Skeletal muscle tissue (tissue), 4 donors: ENCODE data around the gene SYNGR4. TPM values are rescaled to one million over a fixed set of nuclear protein-coding genes. Genes with fewer than 3 reads are reported as not detected.

Experiments
- H3K27ac ChIP-seq: one replicate; pipeline ENCODE4 v1.7.0; 2013; ENCODE audit warnings: mild to moderate bottlenecking, low read depth, low read length, inconsistent platforms
- H3K27me3 ChIP-seq, 3 donors: one replicate each; pipeline ENCODE4 v1.7.0; 2013; ENCODE audit warnings: low read length in 3 of 3; ENCODE audit not compliant: control insufficient read depth in 3 of 3, insufficient read depth in 3 of 3
- H3K36me3 ChIP-seq, 3 donors: one replicate each; pipeline ENCODE4 v1.7.0; 2013; ENCODE audit warnings: low read length in 3 of 3; ENCODE audit not compliant: control insufficient read depth in 3 of 3, insufficient read depth in 3 of 3
- H3K4me1 ChIP-seq, 3 donors: one replicate each; pipeline ENCODE4 v1.7.0; 2013; ENCODE audit warnings: low read length in 3 of 3, mild to moderate bottlenecking in 3 of 3; ENCODE audit not compliant: control insufficient read depth in 3 of 3, insufficient read depth in 3 of 3
- H3K4me3 ChIP-seq, 3 donors: one replicate each; pipeline ENCODE4 v1.7.0; 2013; ENCODE audit warnings: low read length in 3 of 3
- H3K9ac ChIP-seq, 3 donors: one replicate each; pipeline ENCODE4 v1.7.0; 2013; ENCODE audit warnings: low read length in 3 of 3, mild to moderate bottlenecking in 3 of 3, moderate library complexity in 2 of 3, low read depth in 1 of 3
- H3K9me3 ChIP-seq, 3 donors: one replicate each; pipeline ENCODE4 v1.7.0; 2013; ENCODE audit warnings: low read length in 3 of 3; ENCODE audit not compliant: control insufficient read depth in 3 of 3
- total RNA-seq: library from RNA; depleted of rRNA; stranded (reverse); fragments of >200 nt; gene quantifications from one replicate; pipeline ENCODE4 v1.2.3, GENCODE V29; 2014
- donor health status: Osteomylitis.

SYNGR4 gene
- total RNA-seq, 1 donor from 2014 or later, result not detected

DNA sequence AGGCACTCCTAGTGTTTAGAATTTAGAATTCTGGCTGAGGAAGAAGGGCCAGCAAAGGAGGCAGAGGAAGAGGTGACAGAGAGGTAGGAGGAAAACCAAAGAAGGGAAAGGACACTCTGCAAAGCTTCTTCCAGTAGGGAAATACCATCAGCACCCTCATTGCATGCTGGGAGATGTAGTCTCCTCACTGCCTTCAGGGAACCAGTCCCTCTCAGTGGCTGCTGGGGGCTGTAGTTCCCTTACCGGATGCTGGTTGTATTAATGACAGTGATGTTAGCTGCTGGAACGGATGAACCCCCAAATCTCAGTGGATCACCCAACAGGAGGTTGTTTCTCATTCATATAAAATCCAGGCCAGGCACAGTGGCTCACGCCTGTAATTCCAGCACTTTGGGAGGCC lies 39.4 kb downstream of the SYNGR4 start:
- Histone ChIP-seq H3K9ac (no peak overlapping the region), H3K4me3 (no peak overlapping the region), H3K27ac (no peak overlapping the region), H3K27me3 (peaks cover 9 to 11% (median 10%) of the 10 kb centered on the region in 3 donors), H3K4me1 (peaks cover 0 to 2% (median 0%) of the 10 kb centered on the region in 3 donors), H3K36me3 (no peaks in the 10 kb centered on the region), H3K9me3 (no peaks in the 10 kb centered on the region)

DNA sequence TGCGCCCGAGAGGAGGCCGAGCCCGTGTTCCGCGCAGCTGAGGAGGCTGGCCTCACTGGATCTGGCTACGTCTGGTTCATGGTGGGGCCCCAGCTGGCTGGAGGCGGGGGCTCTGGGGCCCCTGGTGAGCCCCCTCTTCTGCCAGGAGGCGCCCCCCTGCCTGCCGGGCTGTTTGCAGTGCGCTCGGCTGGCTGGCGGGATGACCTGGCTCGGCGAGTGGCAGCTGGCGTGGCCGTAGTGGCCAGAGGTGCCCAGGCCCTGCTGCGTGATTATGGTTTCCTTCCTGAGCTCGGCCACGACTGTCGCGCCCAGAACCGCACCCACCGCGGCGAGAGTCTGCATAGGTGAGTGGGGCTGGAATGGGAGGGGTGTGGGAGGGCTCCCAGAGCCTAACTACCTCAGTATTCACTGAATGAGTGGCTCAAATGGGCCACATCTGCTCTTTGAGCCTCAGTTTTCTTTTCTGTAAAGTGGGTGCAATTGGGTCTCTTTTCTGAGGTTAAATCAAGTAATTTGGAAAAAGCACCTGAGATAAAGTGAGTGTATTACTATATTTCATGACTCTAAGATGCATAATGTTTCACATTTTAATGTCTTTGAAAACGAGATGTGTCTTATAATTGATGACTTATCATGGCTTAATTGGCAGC lies 41.0 kb downstream of the SYNGR4 start:
- Histone ChIP-seq H3K27ac (no peak overlapping the region), H3K9ac (no peak overlapping the region), H3K27me3 (peaks cover 7 to 11% (median 9%) of the 10 kb centered on the region in 3 donors), H3K9me3 (no peaks in the 10 kb centered on the region), H3K4me1 (peaks cover 0 to 2% (median 0%) of the 10 kb centered on the region in 3 donors), H3K4me3 (no peak overlapping the region), H3K36me3 (no peaks in the 10 kb centered on the region)

DNA sequence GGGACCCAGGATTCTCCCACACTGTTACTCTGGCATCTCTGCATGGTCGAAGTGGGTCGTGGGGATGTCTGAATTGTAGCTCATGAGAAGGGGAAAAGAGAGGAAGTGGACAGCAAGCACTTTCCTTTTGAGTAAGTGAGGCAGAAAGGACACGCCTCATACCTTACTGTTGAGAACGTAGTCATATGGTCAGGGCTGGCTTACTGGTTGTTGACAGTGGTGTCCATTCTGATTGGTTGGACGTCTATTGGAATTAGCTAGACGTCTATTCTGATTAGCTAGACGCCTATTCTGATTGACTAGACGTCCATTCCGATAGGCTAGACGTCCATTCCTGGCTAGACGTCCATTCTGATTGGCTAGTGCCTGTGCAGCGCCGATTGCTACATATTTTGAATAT lies 41.7 kb downstream of the SYNGR4 start:
- Histone ChIP-seq H3K9ac (no peak overlapping the region), H3K4me3 (no peak overlapping the region), H3K27ac (no peak overlapping the region), H3K9me3 (no peaks in the 10 kb centered on the region), H3K36me3 (no peaks in the 10 kb centered on the region), H3K4me1 (no peaks in the 10 kb centered on the region), H3K27me3 (peaks cover 9 to 15% (median 10%) of the 10 kb centered on the region in 3 donors)

DNA sequence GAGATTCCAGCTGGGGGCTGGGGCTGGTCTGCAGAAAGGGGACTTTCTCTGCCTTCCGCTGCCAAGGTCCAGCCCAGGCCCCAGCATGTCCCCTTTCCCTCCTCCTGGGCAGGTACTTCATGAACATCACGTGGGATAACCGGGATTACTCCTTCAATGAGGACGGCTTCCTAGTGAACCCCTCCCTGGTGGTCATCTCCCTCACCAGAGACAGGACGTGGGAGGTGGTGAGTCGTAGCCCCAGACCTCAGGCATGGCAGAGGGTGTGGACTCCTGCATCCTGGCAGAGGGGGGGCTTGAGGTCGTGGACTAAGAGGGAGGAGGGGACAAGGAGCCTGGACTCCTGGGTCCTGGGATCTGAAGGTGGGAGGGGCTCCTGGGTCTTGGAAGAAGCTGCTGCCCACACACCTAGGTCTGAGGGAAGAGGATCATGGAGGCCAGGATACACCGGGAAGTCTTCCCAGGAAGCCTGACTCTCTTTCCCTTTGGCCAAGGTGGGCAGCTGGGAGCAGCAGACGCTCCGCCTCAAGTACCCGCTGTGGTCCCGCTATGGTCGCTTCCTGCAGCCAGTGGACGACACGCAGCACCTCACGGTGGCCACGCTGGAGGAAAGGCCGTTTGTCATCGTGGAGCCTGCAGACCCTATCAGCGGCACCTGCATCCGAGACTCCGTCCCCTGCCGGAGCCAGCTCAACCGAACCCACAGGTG lies 49.9 kb downstream of the SYNGR4 start:
- peaks cover 0 to 6% (median 4%) of the 10 kb centered on the region in 3 donors for H3K4me1 ChIP-seq
- H3K27ac ChIP-seq, result no peak overlapping the region
- H3K4me3 ChIP-seq, result no peak overlapping the region
- no peak overlapping the region for H3K9ac ChIP-seq
- H3K9me3 ChIP-seq, result no peaks in the 10 kb centered on the region
- peaks cover 24 to 37% (median 31%) of the 10 kb centered on the region in 3 donors for H3K27me3 ChIP-seq
- H3K36me3 ChIP-seq, result no peaks in the 10 kb centered on the region

DNA sequence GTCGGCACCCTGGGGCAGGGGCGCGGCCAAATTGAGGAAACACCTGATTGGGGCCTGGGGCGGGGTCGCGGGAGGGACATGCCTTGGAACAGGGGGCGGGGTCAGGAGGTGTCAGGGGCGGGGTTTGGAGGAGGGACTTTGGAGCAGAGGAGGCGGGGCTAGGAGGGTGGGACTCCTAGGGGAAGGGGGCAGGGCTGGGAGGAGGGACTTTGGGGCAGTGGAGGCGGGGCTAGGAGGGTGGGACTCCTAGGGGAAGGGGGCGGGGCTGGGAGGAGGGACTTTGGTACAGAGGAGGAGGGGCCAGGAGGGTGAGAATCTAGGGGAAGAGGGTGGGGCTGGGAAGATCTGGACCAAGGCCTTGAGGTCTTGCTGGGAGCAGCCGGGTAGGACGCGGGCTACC lies 51.2 kb downstream of the SYNGR4 start:
- H3K4me3 ChIP-seq, result no peak overlapping the region
- no peak overlapping the region for H3K9ac ChIP-seq
- peaks cover 24 to 37% (median 31%) of the 10 kb centered on the region in 3 donors for H3K27me3 ChIP-seq
- H3K9me3 ChIP-seq, result no peaks in the 10 kb centered on the region
- no peak overlapping the region for H3K27ac ChIP-seq
- peaks cover 0 to 6% (median 4%) of the 10 kb centered on the region in 3 donors for H3K4me1 ChIP-seq
- H3K36me3 ChIP-seq, result no peaks in the 10 kb centered on the region

DNA sequence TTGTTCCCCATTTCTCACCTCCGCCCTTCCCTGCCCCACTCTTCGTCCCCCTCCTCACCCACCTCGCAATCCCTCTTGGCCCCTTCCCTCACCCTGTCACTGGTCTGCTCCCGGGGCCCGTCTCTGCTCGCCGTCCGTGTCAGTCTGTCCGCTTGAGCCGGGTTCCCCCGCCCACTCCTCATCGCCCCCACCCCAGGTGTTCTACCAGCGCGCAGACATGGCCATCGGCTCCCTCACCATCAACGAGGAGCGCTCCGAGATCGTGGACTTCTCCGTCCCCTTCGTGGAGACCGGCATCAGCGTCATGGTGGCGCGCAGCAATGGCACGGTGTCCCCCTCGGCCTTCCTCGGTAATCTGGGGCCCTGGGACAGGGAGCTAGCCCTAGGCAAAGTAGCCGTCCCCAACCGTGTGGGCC lies 51.6 kb downstream of the SYNGR4 start:
- H3K36me3 ChIP-seq, result no peaks in the 10 kb centered on the region
- H3K4me3 ChIP-seq, result no peak overlapping the region
- no peak overlapping the region for H3K9ac ChIP-seq
- H3K27ac ChIP-seq, result no peak overlapping the region
- peaks cover 0 to 6% (median 4%) of the 10 kb centered on the region in 3 donors for H3K4me1 ChIP-seq
- H3K9me3 ChIP-seq, result no peaks in the 10 kb centered on the region
- peaks cover 24 to 33% (median 27%) of the 10 kb centered on the region in 3 donors for H3K27me3 ChIP-seq

DNA sequence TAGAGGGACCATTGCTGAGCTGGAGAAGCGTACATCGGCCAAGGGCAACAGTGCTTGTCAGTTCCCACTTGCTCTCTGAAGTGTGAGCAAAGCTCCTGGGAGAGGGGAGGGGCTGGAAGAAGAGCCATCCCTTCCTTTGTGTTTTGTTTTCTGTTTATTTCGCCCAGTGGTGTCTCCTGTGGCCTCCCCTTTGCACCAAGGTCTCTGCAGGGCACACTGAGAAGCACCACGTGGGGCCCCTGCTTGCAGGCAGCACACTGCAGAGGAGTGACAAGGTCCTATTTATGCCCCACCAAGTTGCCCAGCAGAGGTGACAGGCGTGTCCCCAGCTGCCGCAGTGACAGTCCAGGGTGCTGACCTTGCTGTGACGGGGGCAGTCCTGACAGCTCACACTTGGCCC lies 53.3 kb downstream of the SYNGR4 start:
- H3K9me3 ChIP-seq, result no peaks in the 10 kb centered on the region
- peaks cover 0 to 6% (median 4%) of the 10 kb centered on the region in 3 donors for H3K4me1 ChIP-seq
- no peak overlapping the region for H3K4me3 ChIP-seq
- H3K27ac ChIP-seq, result no peak overlapping the region
- no peak overlapping the region for H3K9ac ChIP-seq
- peaks cover 22 to 33% (median 24%) of the 10 kb centered on the region in 3 donors for H3K27me3 ChIP-seq
- no peaks in the 10 kb centered on the region for H3K36me3 ChIP-seq

DNA sequence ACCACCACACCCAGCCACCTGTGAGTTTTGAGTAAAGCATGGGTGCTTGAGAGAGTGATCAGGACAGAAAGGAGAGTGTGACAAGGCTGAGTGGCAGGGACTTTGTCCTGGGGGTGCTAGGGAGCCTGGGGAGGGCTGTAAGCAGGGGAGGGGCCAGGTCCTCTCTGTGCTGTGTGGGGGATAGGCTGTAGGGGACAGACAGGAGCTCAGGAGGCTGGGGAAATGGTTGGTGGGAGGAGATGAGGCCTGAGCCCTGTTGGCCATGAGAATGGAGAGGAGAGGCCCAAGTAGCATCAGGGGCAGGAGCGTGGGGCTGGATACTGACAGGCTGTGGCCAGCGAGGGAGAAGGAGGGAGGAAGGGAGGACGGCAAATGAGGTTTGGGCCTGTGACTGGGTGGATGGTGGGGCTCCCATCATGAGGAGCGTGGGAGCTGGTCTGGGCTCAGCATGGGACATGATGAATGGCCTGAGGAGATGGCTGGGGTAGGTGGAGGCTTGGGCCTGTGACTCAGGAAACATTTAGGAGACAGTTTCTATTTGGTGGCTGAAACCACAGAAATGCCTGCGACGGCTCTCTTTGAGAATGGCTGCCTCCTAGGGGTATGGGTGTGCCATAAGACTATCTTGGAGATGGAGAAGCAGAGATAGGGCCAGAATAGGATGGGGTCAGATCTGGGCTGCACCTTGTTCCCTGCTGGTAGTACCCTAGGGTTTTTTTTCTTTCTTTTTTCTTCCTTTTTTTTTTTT lies 54.3 kb downstream of the SYNGR4 start:
- Histone ChIP-seq H3K36me3 (no peaks in the 10 kb centered on the region), H3K4me1 (peaks cover 0 to 6% (median 4%) of the 10 kb centered on the region in 3 donors), H3K27me3 (peaks cover 22 to 33% (median 24%) of the 10 kb centered on the region in 3 donors), H3K9me3 (no peaks in the 10 kb centered on the region), H3K4me3 (no peak overlapping the region), H3K9ac (no peak overlapping the region), H3K27ac (no peak overlapping the region)

DNA sequence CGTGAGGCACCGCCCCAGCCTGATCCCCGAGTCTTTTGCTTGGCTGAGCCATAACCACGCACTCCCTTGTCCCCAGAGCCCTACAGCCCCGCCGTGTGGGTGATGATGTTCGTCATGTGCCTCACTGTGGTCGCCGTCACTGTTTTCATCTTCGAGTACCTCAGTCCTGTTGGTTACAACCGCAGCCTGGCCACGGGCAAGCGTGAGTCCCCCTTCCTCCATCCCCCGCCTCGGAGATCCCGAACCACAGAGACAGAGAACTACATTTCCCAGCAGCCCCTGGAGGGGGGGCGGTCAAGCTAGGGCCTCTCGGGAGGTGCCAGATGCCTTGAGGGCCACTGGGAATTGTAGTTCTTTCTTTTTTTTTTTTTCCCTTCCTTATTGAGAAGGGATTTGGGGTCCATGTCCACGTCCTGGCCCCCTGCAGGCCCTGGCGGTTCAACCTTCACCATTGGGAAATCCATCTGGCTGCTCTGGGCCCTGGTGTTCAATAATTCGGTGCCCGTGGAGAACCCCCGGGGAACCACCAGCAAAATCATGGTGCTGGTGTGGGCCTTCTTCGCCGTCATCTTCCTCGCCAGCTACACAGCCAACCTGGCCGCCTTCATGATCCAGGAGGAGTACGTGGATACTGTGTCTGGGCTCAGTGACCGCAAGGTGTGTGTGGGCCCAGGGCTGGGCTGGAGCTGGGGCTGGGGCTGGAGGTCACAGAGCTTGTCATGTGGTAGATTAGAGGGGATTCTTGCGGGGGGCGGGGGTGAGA lies 55.2 kb downstream of the SYNGR4 start:
- H3K9ac ChIP-seq, result no peak overlapping the region
- no peaks in the 10 kb centered on the region for H3K9me3 ChIP-seq
- peaks cover 0 to 5% (median 0%) of the 10 kb centered on the region in 3 donors for H3K4me1 ChIP-seq
- peaks cover 15 to 25% (median 16%) of the 10 kb centered on the region in 3 donors for H3K27me3 ChIP-seq
- no peak overlapping the region for H3K27ac ChIP-seq
- H3K36me3 ChIP-seq, result no peaks in the 10 kb centered on the region
- peak overlapping the region in 2 of 3 donors; percentile 43 to 48 for H3K4me3 ChIP-seq
